K562 (cell line): Measurements from ENCODE around the gene SV2A. TPM values are rescaled to one million over a fixed set of nuclear protein-coding genes. Genes with fewer than 3 reads are reported as not detected.

Experiments used
- ARNT ChIP-seq, 2 experiments: fragments of 450-650 bp; IDR thresholded peaks; 2 replicates each; pipeline ENCODE4 v1.6.1; 2016; ENCODE audit warnings: mild to moderate bottlenecking in 1 of 2
- BCL6 ChIP-seq: fragments of 250-450 bp; sonication (Bioruptor Pico); IDR thresholded peaks from 2 replicates; pipeline ENCODE4 v1.4.0; 2020
- BRD9 ChIP-seq: fragments of 450-650 bp; IDR thresholded peaks from 2 replicates; pipeline ENCODE4 v1.6.1; 2018; ENCODE audit warnings: low read depth; ENCODE audit not compliant: partially characterized antibody
- CSDE1 ChIP-seq, 2 experiments: fragments of 450-650 bp; IDR thresholded peaks; 2 replicates each; pipeline ENCODE4 v1.6.1; 2016; ENCODE audit warnings: mild to moderate bottlenecking in 1 of 2
- GATAD2A ChIP-seq: fragments of 450-650 bp; IDR thresholded peaks from 2 replicates; pipeline ENCODE4 v1.6.1; 2017
- HOXB6 ChIP-seq: fragments of 250-450 bp; sonication (Bioruptor Pico); IDR thresholded peaks from 2 replicates; pipeline ENCODE4 v1.5.1; 2022; ENCODE audit warnings: mild to moderate bottlenecking, borderline replicate concordance
- JUND ChIP-seq, 2 experiments: IDR thresholded peaks; 2 replicates in 1 of 2; 3 replicates in 1 of 2; pipeline ENCODE4 v1.6.1; 2011; ENCODE audit warnings: borderline replicate concordance in 2 of 2, low read depth in 2 of 2, low read length in 2 of 2, improper control_type of control experiment in 1 of 2, missing biosample characterization in 1 of 2, missing genetic modification characterization in 1 of 2, missing genetic modification reagents in 1 of 2
- KAT8 ChIP-seq: fragments of 450-650 bp; IDR thresholded peaks from 2 replicates; pipeline ENCODE4 v1.6.1; 2016; ENCODE audit warnings: low read depth, mild to moderate bottlenecking
- NR2F6 ChIP-seq: fragments of 450-650 bp; formaldehyde crosslinking; IDR thresholded peaks from 2 replicates; pipeline ENCODE4 v1.4.0; 2020; ENCODE audit warnings: mild to moderate bottlenecking
- RBM25 ChIP-seq: fragments of 200-400 bp; formaldehyde crosslinking; IDR thresholded peaks from 2 replicates; pipeline ENCODE4 v1.6.1; 2018; ENCODE audit warnings: low read length, low read depth, moderate library complexity; ENCODE audit not compliant: severe bottlenecking
- SMARCB1 ChIP-seq: IDR thresholded peaks from 2 replicates; pipeline ENCODE4 v1.6.1; 2011; ENCODE audit warnings: improper control_type of control experiment, low read depth; ENCODE audit not compliant: insufficient read length
- SRSF7 ChIP-seq: fragments of 200-400 bp; formaldehyde crosslinking; optimal IDR thresholded peaks from 2 replicates; pipeline ENCODE3; 2017; ENCODE audit warnings: mild to moderate bottlenecking, low read depth, low read length
- polyA plus RNA-seq, 8 experiments: library from polyadenylated mRNA; depleted of rRNA in 4 of 8; stranded (reverse) in 5 of 8; unstranded in 3 of 8; fragments of >200 nt; fragmentation: Nextera tagmentation in 2 of 8; fragmentation: Illumina TruSeq in 1 of 8; extraction: Ambion mirVana in 2 of 8; extraction: Trizol in 1 of 8; gene quantifications; 2 replicates each; pipeline versions ENCODE4 v1.2.1 to v1.2.3, GENCODE V29; 2011 to 2014; ENCODE audit warnings: inconsistent platforms in 1 of 8, missing spikeins in 1 of 8
- total RNA-seq, 7 experiments: library from RNA; depleted of rRNA in 6 of 7; stranded (reverse); fragments of >200 nt in 6 of 7; fragmentation: Illumina TruSeq in 2 of 7; extraction: Trizol in 2 of 7; gene quantifications; 2 replicates each; pipeline versions ENCODE4 v1.2.1 to v1.2.3, GENCODE V29; 2011 to 2021; ENCODE audit warnings: low replicate concordance in 1 of 7
- TF ChIP-seq, protein P1 (sequence below): fragments of 250-450 bp; sonication (Bioruptor Pico); IDR thresholded peaks from 2 replicates; pipeline ENCODE4 v1.5.0; 2020; ENCODE audit warnings: mild to moderate bottlenecking, borderline replicate concordance
- TF ChIP-seq, protein P2 (sequence below): fragments of 250-450 bp; sonication (Bioruptor Pico); IDR thresholded peaks from 2 replicates; pipeline ENCODE4 v1.4.0; 2020; ENCODE audit warnings: mild to moderate bottlenecking, moderate library complexity
- TF ChIP-seq, protein P3 (sequence below): fragments of 250-450 bp; sonication (Bioruptor Pico); IDR thresholded peaks from 2 replicates; pipeline ENCODE4 v1.5.0; 2021
- TF ChIP-seq, protein P4 (sequence below), 2 experiments: fragments of 200-800 bp in 1 of 2; sonication (Bioruptor generic) in 1 of 2; sonication (generic) in 1 of 2; formaldehyde crosslinking in 1 of 2; IDR thresholded peaks in 1 of 2; conservative IDR thresholded peaks in 1 of 2; 2 replicates each; pipeline versions ENCODE4 v1.5.0 to v1.6.1; 2016 to 2020; ENCODE audit warnings: missing compliant biosample characterization in 1 of 2, missing genetic modification characterization in 1 of 2, missing genetic modification reagents in 1 of 2
- TF ChIP-seq, protein P5 (sequence below): fragments of 450-650 bp; formaldehyde crosslinking; IDR thresholded peaks from 2 replicates; pipeline ENCODE4 v1.4.0; 2022; ENCODE audit warnings: missing genetic modification characterization
- TF ChIP-seq, protein P6 (sequence below): fragments of 200-400 bp; formaldehyde crosslinking; IDR thresholded peaks from 2 replicates; pipeline ENCODE4 v1.6.1; 2017; ENCODE audit warnings: mild to moderate bottlenecking, low read depth, low read length, moderate library complexity

Gene SV2A
- total and polyA plus RNA-seq, 9 of the 15 experiments (the other 6 are each of a cell fraction or from before 2014, with no cell fraction given): 0.07 to 0.22 (median 0.11) TPM; not detected in 1

DNA sequence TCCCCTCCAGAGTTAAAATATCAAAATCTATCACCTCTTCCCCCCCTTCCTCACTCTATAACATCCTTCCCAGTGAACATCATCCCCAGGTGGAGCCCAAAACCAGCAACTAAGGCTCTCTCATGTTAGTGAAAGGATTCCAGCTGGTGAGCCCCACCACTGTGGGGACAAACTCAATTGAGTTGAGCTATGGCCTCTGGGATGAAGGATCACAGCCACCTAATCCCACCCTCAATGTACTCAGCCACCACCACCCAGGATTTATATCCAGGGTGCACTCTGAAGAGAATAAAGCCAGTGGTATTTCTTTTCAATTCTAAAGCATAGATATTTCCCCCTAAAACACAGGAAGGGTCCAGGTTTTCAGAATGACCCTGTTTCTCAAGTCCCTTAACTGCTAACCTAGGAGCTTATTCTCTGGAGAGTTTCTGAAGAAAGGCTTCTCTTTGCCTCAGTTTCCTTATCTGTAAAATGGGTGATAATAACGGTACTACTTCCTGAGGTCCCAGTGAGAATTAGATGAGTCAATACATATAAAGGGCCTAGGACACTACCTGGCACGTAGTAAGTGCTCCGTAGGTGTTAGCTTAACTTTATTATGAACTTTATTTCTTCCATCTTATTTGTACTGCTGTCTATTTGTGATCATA, 33.9 kb downstream of the SV2A start (continued):
- TF ChIP-seq, protein P1, sequence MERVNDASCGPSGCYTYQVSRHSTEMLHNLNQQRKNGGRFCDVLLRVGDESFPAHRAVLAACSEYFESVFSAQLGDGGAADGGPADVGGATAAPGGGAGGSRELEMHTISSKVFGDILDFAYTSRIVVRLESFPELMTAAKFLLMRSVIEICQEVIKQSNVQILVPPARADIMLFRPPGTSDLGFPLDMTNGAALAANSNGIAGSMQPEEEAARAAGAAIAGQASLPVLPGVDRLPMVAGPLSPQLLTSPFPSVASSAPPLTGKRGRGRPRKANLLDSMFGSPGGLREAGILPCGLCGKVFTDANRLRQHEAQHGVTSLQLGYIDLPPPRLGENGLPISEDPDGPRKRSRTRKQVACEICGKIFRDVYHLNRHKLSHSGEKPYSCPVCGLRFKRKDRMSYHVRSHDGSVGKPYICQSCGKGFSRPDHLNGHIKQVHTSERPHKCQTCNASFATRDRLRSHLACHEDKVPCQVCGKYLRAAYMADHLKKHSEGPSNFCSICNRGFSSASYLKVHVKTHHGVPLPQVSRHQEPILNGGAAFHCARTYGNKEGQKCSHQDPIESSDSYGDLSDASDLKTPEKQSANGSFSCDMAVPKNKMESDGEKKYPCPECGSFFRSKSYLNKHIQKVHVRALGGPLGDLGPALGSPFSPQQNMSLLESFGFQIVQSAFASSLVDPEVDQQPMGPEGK (CRISPR knock-in tag): no peak
- TF ChIP-seq CSDE1 (IDR thresholded peaks at IDR 0.05): no peak
- peak; percentile 98 for TF ChIP-seq RBM25
- no peak for TF ChIP-seq KAT8
- no peak for TF ChIP-seq ARNT (IDR thresholded peaks at IDR 0.05)
- TF ChIP-seq, protein P2, sequence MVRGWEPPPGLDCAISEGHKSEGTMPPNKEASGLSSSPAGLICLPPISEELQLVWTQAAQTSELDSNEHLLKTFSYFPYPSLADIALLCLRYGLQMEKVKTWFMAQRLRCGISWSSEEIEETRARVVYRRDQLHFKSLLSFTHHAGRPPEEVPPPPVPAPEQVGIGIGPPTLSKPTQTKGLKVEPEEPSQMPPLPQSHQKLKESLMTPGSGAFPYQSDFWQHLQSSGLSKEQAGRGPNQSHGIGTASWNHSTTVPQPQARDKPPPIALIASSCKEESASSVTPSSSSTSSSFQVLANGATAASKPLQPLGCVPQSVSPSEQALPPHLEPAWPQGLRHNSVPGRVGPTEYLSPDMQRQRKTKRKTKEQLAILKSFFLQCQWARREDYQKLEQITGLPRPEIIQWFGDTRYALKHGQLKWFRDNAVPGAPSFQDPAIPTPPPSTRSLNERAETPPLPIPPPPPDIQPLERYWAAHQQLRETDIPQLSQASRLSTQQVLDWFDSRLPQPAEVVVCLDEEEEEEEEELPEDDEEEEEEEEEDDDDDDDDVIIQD: no peak
- TF ChIP-seq SRSF7: no peak
- TF ChIP-seq, protein P3, sequence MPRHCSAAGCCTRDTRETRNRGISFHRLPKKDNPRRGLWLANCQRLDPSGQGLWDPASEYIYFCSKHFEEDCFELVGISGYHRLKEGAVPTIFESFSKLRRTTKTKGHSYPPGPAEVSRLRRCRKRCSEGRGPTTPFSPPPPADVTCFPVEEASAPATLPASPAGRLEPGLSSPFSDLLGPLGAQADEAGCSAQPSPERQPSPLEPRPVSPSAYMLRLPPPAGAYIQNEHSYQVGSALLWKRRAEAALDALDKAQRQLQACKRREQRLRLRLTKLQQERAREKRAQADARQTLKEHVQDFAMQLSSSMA (CRISPR knock-in tag): no peak
- TF ChIP-seq JUND (IDR thresholded peaks at IDR 0.05; ENCODE audit: borderline replicate concordance, low read depth, low read length): no peak
- TF ChIP-seq JUND (tag; IDR thresholded peaks at IDR 0.05; ENCODE audit: borderline replicate concordance, low read depth, low read length): no peak
- TF ChIP-seq, protein P4, sequence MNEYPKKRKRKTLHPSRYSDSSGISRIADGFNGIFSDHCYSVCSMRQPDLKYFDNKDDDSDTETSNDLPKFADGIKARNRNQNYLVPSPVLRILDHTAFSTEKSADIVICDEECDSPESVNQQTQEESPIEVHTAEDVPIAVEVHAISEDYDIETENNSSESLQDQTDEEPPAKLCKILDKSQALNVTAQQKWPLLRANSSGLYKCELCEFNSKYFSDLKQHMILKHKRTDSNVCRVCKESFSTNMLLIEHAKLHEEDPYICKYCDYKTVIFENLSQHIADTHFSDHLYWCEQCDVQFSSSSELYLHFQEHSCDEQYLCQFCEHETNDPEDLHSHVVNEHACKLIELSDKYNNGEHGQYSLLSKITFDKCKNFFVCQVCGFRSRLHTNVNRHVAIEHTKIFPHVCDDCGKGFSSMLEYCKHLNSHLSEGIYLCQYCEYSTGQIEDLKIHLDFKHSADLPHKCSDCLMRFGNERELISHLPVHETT (CRISPR knock-in tag; conservative IDR thresholded peaks at IDR 0.05 in 1 of 2, IDR thresholded peaks at IDR 0.05 in 1 of 2): no peak
- TF ChIP-seq, protein P5, sequence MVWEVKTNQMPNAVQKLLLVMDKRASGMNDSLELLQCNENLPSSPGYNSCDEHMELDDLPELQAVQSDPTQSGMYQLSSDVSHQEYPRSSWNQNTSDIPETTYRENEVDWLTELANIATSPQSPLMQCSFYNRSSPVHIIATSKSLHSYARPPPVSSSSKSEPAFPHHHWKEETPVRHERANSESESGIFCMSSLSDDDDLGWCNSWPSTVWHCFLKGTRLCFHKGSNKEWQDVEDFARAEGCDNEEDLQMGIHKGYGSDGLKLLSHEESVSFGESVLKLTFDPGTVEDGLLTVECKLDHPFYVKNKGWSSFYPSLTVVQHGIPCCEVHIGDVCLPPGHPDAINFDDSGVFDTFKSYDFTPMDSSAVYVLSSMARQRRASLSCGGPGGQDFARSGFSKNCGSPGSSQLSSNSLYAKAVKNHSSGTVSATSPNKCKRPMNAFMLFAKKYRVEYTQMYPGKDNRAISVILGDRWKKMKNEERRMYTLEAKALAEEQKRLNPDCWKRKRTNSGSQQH (CRISPR knock-in tag): no peak
- no peak for TF ChIP-seq HOXB6 (CRISPR knock-in tag)
- TF ChIP-seq BRD9: no peak
- no peak for TF ChIP-seq BCL6
- TF ChIP-seq, protein P6, sequence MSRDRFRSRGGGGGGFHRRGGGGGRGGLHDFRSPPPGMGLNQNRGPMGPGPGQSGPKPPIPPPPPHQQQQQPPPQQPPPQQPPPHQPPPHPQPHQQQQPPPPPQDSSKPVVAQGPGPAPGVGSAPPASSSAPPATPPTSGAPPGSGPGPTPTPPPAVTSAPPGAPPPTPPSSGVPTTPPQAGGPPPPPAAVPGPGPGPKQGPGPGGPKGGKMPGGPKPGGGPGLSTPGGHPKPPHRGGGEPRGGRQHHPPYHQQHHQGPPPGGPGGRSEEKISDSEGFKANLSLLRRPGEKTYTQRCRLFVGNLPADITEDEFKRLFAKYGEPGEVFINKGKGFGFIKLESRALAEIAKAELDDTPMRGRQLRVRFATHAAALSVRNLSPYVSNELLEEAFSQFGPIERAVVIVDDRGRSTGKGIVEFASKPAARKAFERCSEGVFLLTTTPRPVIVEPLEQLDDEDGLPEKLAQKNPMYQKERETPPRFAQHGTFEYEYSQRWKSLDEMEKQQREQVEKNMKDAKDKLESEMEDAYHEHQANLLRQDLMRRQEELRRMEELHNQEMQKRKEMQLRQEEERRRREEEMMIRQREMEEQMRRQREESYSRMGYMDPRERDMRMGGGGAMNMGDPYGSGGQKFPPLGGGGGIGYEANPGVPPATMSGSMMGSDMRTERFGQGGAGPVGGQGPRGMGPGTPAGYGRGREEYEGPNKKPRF: no peak
- TF ChIP-seq GATAD2A: no peak
- no peak for TF ChIP-seq NR2F6 (CRISPR knock-in tag)
- no peak for TF ChIP-seq SMARCB1
